Hematopoietic multipotent progenitor cell treated with erythropoietin and hydrocortisone succinate and interleukin-3 and kit ligand, for 8 days (in vitro differentiated cells): ENCODE results near the gene DDX24.
"Not testable (repeated sequence)": the region's sequence is repeated elsewhere in the genome, so short reads cannot be mapped to it uniquely, and the experiment has no call there.

ENCODE experiments used
- DNase-seq: peaks from one replicate; pipeline ENCODE4 v3.0.0-alpha.2; 2015

DDX24 gene

GRCh38 chr14:94079891-94080620, 946 bp downstream of the DDX24 start:
- peak; percentile 52 for DNase-seq

GRCh38 chr14:94077823-94078222, 3.2 kb downstream of the DDX24 start:
- no peak for DNase-seq

DNA sequence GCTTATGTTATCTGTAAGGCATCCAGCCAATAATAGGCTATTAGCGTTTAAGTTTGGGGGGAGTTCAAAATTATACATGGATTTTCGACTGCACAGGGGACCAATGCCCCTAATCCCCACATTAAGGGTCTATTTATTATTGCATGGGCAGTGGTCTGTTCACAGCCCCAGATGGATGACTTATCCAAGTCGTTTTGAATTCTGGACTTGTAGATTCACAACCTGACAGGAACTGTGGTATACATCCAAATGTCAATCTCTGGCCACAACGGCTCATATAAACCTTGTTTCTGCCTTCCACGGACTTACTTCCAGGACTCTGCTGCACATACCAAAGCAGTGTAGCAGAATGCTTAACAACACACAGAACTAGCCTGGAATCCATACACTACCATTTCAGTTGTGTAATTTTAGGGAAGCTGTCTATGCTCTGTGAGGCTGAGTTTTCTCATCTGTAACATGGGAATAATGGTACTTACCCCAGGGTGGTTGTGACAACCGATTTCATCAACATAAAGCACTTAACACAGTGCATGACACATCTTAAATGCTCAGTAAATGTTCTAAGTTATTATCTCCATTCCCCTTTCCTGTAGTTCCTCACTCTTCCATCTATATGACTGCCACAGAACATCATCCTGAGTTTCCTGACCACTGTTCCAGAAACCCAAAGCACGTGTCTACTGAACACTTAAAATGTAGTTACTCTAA, 3.7 kb downstream of the DDX24 start:
- DNase-seq: no peak

- DNase-seq: no peak
Observed at GRCh38 chr14:94075008-94075407, 6.0 kb downstream of the DDX24 start.

- no peak for DNase-seq
Observed at GRCh38 chr14:94074534-94074933, 6.5 kb downstream of the DDX24 start.

GRCh38 chr14:94072076-94072475, 8.9 kb downstream of the DDX24 start:
- DNase-seq: not testable (repeated sequence)

DNA sequence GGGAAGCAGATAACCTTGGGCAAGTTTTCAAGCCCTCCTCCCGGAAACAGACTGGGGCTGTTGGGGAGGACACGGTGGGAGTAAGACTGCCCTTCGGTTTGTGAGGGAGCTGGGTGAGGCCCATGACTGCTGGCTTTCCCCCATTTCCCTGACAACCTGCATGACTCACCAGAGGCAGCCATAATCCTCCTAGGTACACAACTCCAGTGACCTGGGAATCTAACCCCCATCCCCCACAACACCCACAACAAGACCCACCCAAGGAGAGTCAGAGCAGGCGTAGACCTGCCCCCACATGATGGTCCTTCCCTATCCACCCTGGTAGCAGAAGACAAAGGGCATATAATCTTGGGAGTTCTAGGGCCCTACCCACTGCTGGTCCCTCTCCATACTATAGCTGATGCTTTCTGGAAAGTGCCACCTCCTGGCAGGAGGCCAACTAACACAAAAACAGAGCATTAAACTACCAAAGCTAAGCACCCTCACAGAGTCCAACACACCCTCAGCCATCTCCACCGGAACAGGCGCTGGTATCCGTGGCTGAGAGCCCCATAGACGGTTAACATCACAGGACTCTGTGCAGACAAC, 14.8 kb downstream of the DDX24 start:
- DNase-seq: no peak

DNA sequence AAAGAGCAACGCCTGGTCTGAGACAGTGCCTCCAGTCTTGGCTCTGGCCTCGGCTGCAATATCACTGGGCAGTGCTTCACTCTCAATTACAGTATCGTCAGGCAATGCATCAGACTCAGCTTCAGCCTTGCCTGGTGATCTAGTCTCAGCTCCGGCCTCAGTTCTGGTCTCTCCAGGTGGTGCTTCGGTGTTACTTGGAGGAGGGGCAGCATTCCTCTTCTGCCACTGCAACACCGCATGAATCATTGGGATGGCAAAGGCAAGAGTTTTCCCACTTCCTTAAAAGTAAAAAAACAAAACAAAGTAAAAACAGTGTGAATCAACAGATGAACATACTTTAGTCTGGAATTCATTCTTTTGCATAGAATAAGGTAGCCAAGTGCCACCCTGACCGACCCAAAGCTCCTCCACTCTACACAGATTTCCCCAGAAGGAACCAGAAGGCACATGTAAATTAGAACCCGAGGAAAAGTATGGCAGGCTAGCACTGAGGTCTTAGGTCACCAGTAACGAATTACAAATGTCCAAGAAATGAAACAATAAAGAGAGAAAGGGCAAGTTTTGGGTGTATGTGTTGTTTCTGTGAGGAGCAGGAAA, 18.6 kb downstream of the DDX24 start:
- no peak for DNase-seq

- no peak for DNase-seq
Observed at GRCh38 chr14:94059998-94060397, 21.0 kb downstream of the DDX24 start.

- DNase-seq: no peak
Observed at GRCh38 chr14:94058674-94059138, 22.3 kb downstream of the DDX24 start.

GRCh38 chr14:94058128-94058673, 22.8 kb downstream of the DDX24 start:
- DNase-seq: no peak

DNA sequence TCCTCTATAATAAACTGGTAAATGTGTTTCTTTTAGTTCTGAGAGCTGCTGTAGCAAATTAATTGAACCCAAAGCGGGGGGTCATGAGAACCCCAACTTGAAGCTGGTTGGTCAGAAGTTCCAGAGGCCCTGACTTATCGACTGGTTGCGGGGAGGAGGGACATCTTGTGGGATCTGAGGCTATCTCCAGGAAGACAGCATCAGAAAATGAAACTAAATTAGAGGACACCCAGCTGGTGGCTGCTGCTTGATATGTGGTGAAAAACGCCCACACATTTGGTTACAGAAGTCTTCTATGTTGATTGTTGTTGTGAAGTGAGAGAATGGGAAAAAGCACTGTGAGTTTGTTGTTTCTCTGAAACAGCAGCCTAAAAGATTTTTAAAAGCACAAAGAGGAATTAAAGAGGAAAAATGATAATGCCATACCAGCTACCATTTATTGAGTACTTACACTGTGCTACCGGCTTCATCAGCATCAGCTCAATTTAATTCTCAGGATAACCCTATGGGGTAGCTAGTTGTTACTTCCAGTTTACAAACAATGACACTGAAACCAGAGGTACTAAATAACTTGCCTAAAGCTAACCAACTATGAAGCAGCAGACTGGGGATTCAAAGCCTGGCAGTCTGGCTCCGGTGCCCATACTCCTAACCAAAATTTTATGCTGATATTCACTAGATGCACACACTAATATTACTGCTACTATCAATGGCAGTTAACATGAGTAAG, 24.3 kb downstream of the DDX24 start:
- DNase-seq: peak; percentile 36

GRCh38 chr14:94054936-94055335, 26.1 kb downstream of the DDX24 start:
- DNase-seq: no peak

DNA sequence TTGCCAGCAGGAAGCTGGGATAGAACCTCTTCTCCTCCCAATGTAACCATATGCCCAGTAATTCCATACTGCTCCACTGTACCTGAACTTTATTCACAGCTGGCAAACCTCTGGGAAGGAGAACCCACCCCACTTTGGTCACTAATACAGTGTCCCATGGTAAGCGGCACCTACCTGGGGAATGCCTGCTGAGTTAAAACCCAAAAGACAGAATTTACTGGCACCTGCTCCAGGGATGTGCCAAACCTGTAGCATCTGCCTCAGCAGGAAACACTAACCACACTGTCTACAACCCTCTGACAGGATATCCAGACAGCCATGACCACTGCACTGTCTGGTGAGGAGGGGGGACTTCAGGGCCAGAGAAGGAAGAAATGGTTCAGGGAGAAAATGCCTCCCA, 26.6 kb downstream of the DDX24 start:
- no peak for DNase-seq

GRCh38 chr14:94052662-94053061, 28.3 kb downstream of the DDX24 start:
- DNase-seq: no peak

DNA sequence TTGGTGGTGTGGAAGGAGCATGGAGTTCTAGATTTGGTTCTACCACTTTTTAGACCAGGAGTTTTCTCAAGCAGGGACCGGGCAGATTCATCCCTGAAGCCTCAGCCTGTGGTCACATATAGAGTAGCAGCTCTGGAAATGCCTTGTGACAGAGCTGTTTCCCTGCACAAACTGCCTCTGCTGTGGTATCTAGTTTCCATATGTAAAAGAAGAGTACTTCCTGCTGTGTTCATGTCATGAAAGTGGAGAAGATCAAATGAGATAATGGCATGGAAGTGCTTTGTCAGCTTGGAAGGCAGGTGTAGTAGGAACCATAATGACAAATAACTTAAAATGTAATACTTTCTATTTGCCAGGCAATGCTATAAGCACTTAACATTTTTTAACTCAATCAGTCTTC, 28.8 kb downstream of the DDX24 start:
- DNase-seq: no peak

- DNase-seq: no peak
Observed at GRCh38 chr14:94051779-94052178, 29.2 kb downstream of the DDX24 start.

DNA sequence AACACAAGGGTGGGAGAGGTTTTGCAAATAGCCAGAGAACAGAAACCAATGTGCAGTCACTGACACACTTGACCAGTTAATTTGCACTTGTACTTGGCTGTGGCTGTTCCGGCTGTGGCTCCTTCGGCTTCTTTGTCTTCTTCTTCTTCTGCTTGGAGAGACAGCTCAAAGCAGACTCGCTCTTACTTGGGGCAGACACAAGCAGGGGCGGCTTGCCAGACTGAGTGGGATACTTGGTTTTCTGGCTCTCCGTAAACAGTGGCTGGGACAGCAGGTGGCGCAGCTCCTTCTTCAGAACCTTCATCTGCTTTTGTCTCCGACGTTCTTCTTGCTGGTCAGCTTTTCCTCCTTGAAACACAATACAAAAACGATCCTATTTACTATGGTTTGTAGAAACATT, 29.9 kb downstream of the DDX24 start:
- peak; percentile 33 for DNase-seq

GRCh38 chr14:94050231-94050880, 30.6 kb downstream of the DDX24 start:
- no peak for DNase-seq

DNA sequence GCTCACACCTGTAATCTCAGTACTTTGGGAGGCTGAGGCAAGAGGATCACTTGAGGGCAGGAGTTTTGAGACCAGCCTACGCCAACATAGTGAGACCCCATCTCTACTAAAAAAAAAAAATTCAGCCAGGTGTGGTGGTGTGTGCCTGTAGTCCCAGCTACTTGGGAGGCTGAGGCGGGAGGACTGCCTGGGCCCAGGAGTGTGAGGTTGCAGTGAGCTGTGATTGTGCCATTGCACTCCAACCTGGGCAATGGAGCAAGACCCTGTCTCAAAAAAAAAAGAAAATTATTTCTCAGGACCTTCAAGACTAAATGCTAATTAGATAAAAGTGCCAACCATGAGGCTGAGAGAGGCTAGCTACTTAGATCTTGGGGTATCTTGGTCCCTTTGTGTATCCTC, 31.4 kb downstream of the DDX24 start:
- no peak for DNase-seq

- no peak for DNase-seq
Observed at GRCh38 chr14:94048691-94049624, 32.0 kb downstream of the DDX24 start.
